WTC11 (cell line): ENCODE measurements around the gene FANCM. TPM values are rescaled to one million over a fixed set of nuclear protein-coding genes. Genes with fewer than 3 reads are reported as not detected.

Source experiments
- ATAC-seq: fragments of 200-7000 bp; cut with Tn5 transposase; 2 replicates; pipeline ENCODE4 v1.10.0; 2021; ENCODE audit warnings: mild to moderate bottlenecking, moderate library complexity
- CTCF ChIA-PET: fragments of 300-600 bp; sonication (Branson Sonifier 250); formaldehyde crosslinking; loops from one replicate; lab custom pipeline; 2021; ENCODE audit warnings: antibody characterized with exemption; lab: Charles Lee
- POLR2A ChIA-PET: fragments of 350-600 bp; sonication (Branson Sonifier 250); formaldehyde crosslinking; loops from one replicate; lab custom pipeline; 2021; ENCODE audit warnings: antibody characterized with exemption; lab: Charles Lee
- DNase-seq: peaks from one replicate; pipeline ENCODE4 v3.0.0; 2021; ENCODE audit warnings: low spot score
- H3K27ac Mint-ChIP-seq: 2 replicates; pipeline ENCODE4 v1.8.0; 2021; ENCODE audit warnings: mixed read lengths
- H3K27me3 Mint-ChIP-seq: 2 replicates; pipeline ENCODE4 v1.8.0; 2021; ENCODE audit warnings: low read depth, mild to moderate bottlenecking, moderate library complexity, mixed read lengths
- H3K36me3 Mint-ChIP-seq: 2 replicates; pipeline ENCODE4 v1.8.0; 2021; ENCODE audit warnings: mixed read lengths
- H3K4me1 Mint-ChIP-seq: 2 replicates; pipeline ENCODE4 v1.8.0; 2022; ENCODE audit warnings: mixed read lengths
- H3K4me3 Mint-ChIP-seq: 2 replicates; pipeline ENCODE4 v1.8.0; 2021; ENCODE audit warnings: mild to moderate bottlenecking, moderate library complexity, mixed read lengths
- H3K9me3 Mint-ChIP-seq: 2 replicates; pipeline ENCODE4 v1.8.0; 2021; ENCODE audit warnings: mixed read lengths
- ATF3 ChIP-seq: sonication (generic); formaldehyde crosslinking; conservative IDR thresholded peaks from 2 replicates; pipeline ENCODE4 v1.8.1; 2022; ENCODE audit warnings: mild to moderate bottlenecking, missing genetic modification reagents
- CDX4 ChIP-seq: fragments of 250-450 bp; sonication (Bioruptor Pico); IDR thresholded peaks from 2 replicates; pipeline ENCODE4 v1.9.0; 2021; ENCODE audit warnings: moderate library complexity, mild to moderate bottlenecking, inconsistent platforms, borderline replicate concordance
- E2F5 ChIP-seq: sonication (generic); formaldehyde crosslinking; IDR thresholded peaks from 2 replicates; pipeline ENCODE4 v1.8.1; 2022; ENCODE audit warnings: mild to moderate bottlenecking, moderate library complexity, missing genetic modification reagents
- KAT7 ChIP-seq: sonication (generic); formaldehyde crosslinking; IDR thresholded peaks from 2 replicates; pipeline ENCODE4 v1.8.1; 2023; ENCODE audit warnings: missing genetic modification reagents, mild to moderate bottlenecking, borderline replicate concordance
- MLX ChIP-seq: sonication (generic); formaldehyde crosslinking; IDR thresholded peaks from 2 replicates; pipeline ENCODE4 v1.8.1; 2023; ENCODE audit warnings: mild to moderate bottlenecking, missing genetic modification reagents, moderate library complexity
- NR3C1 ChIP-seq: sonication (generic); formaldehyde crosslinking; conservative IDR thresholded peaks from 2 replicates; pipeline ENCODE4 v1.8.1; 2023; ENCODE audit warnings: low read depth, mild to moderate bottlenecking, missing genetic modification reagents
- SOX15 ChIP-seq: fragments of 250-450 bp; sonication (Bioruptor Pico); IDR thresholded peaks from 2 replicates; pipeline ENCODE4 v1.9.0; 2021; ENCODE audit warnings: mild to moderate bottlenecking
- total RNA-seq: library from RNA; stranded (reverse); gene quantifications from 3 replicates; pipeline ENCODE4 v1.2.3, GENCODE V29; 2021
- TF ChIP-seq, protein P1 (sequence below): sonication (generic); formaldehyde crosslinking; IDR thresholded peaks from 2 replicates; pipeline ENCODE4 v1.8.0; 2022; ENCODE audit warnings: missing genetic modification reagents
- TF ChIP-seq, protein P2 (sequence below): sonication (generic); formaldehyde crosslinking; IDR thresholded peaks from 2 replicates; pipeline ENCODE4 v1.8.1; 2023; ENCODE audit warnings: mild to moderate bottlenecking, missing genetic modification reagents
- TF ChIP-seq, protein P3 (sequence below): sonication (generic); formaldehyde crosslinking; IDR thresholded peaks from 2 replicates; pipeline ENCODE4 v1.8.1; 2022; ENCODE audit warnings: mild to moderate bottlenecking, missing genetic modification reagents, moderate library complexity, borderline replicate concordance
- TF ChIP-seq, protein P4 (sequence below): sonication (generic); formaldehyde crosslinking; IDR thresholded peaks from 2 replicates; pipeline ENCODE4 v1.8.0; 2023; ENCODE audit warnings: missing genetic modification reagents

FANCM gene
- total RNA-seq, 1 experiment from 2014 or later, result 12.9 TPM

GRCh38 chr14:45246151-45246550, 110.4 kb downstream of the FANCM start:
- peaks cover 10% of the 10 kb centered on the region for H3K36me3 Mint-ChIP-seq

More at GRCh38 chr14:45246151-45246550, 110.4 kb downstream of the FANCM start:
- H3K27ac Mint-ChIP-seq, result no peak overlapping the region
- no peaks in the 10 kb centered on the region for H3K27me3 Mint-ChIP-seq
- H3K4me1 Mint-ChIP-seq, result peaks cover 8% of the 10 kb centered on the region
- no peak overlapping the region for H3K4me3 Mint-ChIP-seq
- TF ChIP-seq MLX (CRISPR knock-in tag) (no peak), CDX4 (CRISPR knock-in tag) (no peak), SOX15 (no peak), NR3C1 (CRISPR knock-in tag) (no peak), KAT7 (CRISPR knock-in tag) (no peak), E2F5 (CRISPR knock-in tag) (no peak), ATF3 (CRISPR knock-in tag) (no peak)
- TF ChIP-seq, protein P1, sequence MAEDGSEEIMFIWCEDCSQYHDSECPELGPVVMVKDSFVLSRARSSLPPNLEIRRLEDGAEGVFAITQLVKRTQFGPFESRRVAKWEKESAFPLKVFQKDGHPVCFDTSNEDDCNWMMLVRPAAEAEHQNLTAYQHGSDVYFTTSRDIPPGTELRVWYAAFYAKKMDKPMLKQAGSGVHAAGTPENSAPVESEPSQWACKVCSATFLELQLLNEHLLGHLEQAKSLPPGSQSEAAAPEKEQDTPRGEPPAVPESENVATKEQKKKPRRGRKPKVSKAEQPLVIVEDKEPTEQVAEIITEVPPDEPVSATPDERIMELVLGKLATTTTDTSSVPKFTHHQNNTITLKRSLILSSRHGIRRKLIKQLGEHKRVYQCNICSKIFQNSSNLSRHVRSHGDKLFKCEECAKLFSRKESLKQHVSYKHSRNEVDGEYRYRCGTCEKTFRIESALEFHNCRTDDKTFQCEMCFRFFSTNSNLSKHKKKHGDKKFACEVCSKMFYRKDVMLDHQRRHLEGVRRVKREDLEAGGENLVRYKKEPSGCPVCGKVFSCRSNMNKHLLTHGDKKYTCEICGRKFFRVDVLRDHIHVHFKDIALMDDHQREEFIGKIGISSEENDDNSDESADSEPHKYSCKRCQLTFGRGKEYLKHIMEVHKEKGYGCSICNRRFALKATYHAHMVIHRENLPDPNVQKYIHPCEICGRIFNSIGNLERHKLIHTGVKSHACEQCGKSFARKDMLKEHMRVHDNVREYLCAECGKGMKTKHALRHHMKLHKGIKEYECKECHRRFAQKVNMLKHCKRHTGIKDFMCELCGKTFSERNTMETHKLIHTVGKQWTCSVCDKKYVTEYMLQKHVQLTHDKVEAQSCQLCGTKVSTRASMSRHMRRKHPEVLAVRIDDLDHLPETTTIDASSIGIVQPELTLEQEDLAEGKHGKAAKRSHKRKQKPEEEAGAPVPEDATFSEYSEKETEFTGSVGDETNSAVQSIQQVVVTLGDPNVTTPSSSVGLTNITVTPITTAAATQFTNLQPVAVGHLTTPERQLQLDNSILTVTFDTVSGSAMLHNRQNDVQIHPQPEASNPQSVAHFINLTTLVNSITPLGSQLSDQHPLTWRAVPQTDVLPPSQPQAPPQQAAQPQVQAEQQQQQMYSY (CRISPR knock-in tag), result no peak
- TF ChIP-seq, protein P2, sequence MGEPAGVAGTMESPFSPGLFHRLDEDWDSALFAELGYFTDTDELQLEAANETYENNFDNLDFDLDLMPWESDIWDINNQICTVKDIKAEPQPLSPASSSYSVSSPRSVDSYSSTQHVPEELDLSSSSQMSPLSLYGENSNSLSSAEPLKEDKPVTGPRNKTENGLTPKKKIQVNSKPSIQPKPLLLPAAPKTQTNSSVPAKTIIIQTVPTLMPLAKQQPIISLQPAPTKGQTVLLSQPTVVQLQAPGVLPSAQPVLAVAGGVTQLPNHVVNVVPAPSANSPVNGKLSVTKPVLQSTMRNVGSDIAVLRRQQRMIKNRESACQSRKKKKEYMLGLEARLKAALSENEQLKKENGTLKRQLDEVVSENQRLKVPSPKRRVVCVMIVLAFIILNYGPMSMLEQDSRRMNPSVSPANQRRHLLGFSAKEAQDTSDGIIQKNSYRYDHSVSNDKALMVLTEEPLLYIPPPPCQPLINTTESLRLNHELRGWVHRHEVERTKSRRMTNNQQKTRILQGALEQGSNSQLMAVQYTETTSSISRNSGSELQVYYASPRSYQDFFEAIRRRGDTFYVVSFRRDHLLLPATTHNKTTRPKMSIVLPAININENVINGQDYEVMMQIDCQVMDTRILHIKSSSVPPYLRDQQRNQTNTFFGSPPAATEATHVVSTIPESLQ, result no peak
- TF ChIP-seq, protein P3, sequence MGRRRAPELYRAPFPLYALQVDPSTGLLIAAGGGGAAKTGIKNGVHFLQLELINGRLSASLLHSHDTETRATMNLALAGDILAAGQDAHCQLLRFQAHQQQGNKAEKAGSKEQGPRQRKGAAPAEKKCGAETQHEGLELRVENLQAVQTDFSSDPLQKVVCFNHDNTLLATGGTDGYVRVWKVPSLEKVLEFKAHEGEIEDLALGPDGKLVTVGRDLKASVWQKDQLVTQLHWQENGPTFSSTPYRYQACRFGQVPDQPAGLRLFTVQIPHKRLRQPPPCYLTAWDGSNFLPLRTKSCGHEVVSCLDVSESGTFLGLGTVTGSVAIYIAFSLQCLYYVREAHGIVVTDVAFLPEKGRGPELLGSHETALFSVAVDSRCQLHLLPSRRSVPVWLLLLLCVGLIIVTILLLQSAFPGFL (CRISPR knock-in tag), result no peak
- TF ChIP-seq, protein P4, sequence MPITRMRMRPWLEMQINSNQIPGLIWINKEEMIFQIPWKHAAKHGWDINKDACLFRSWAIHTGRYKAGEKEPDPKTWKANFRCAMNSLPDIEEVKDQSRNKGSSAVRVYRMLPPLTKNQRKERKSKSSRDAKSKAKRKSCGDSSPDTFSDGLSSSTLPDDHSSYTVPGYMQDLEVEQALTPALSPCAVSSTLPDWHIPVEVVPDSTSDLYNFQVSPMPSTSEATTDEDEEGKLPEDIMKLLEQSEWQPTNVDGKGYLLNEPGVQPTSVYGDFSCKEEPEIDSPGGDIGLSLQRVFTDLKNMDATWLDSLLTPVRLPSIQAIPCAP (CRISPR knock-in tag), result no peak
- H3K9me3 Mint-ChIP-seq, result no peaks in the 10 kb centered on the region
- ChIA-PET CTCF (interaction anchor here (0.6 kb wide), 1 partner anchor 333 kb away, joined by 3 read pairs; no protein-coding TSS in a partner anchor), POLR2A (interaction anchor here (0.6 kb wide), 1 partner anchor 470 kb away, joined by 3 read pairs; no protein-coding TSS in a partner anchor)
- ATAC-seq (no peak), DNase-seq (no peak)
